CD4-positive, alpha-beta T cell (primary cell): ENCODE data around the gene ZSCAN18. TPM values are rescaled to one million over a fixed set of nuclear protein-coding genes. Genes with fewer than 3 reads are reported as not detected.
"Not testable (repeated sequence)": the region's sequence is repeated elsewhere in the genome, so short reads cannot be mapped to it uniquely, and the experiment has no call there.

Experiments
- ATAC-seq: fragments of 200-7000 bp; cut with Tn5 transposase; one replicate; pipeline ENCODE4 v1.10.0; 2022; ENCODE audit warnings: mild to moderate bottlenecking; ENCODE audit not compliant: poor library complexity
- CTCF ChIA-PET: fragments of 350-600 bp; sonication (Branson Sonifier 250); formaldehyde crosslinking; loops from one replicate; lab custom pipeline; 2021; ENCODE audit warnings: antibody characterized with exemption, inconsistent platforms; lab: Charles Lee
- POLR2A ChIA-PET: fragments of 350-600 bp; sonication (Branson Sonifier 250); formaldehyde crosslinking; loops from one replicate; lab custom pipeline; 2021; ENCODE audit warnings: antibody characterized with exemption, inconsistent platforms; lab: Charles Lee
- DNase-seq, 14 experiments: peaks; one replicate each; pipeline ENCODE4 v3.0.0-alpha.2; 2013 to 2020; ENCODE audit warnings: mixed read lengths in 2 of 14
- H3K27ac ChIP-seq, 2 donors: one replicate each; pipeline versions ENCODE4 v1.5.1 to v1.7.0; 2013; ENCODE audit warnings: low read length in 2 of 2, low read depth in 1 of 2, mild to moderate bottlenecking in 1 of 2
- H3K27me3 ChIP-seq, 2 experiments: 1 replicate in 1 of 2; 2 replicates in 1 of 2; pipeline versions ENCODE4 v1.6.1 to v1.7.0; 2013; ENCODE audit warnings: low read length in 2 of 2, control low read depth in 1 of 2, mild to moderate bottlenecking in 1 of 2, moderate library complexity in 1 of 2; ENCODE audit not compliant: insufficient read depth in 2 of 2, control insufficient read depth in 1 of 2
- H3K36me3 ChIP-seq: one replicate; pipeline ENCODE4 v1.6.1; 2013; ENCODE audit warnings: low read length, control low read depth; ENCODE audit not compliant: insufficient read depth
- H3K4me1 ChIP-seq: one replicate; pipeline ENCODE4 v1.6.1; 2013; ENCODE audit warnings: low read length, control low read depth; ENCODE audit not compliant: insufficient read depth
- H3K4me3 ChIP-seq: one replicate; pipeline ENCODE4 v1.5.1; 2013; ENCODE audit warnings: mild to moderate bottlenecking, low read length, moderate library complexity
- H3K9me3 ChIP-seq, 2 experiments: 1 replicate in 1 of 2; 2 replicates in 1 of 2; pipeline versions ENCODE4 v1.6.1 to v1.7.0; 2013; ENCODE audit warnings: low read length in 2 of 2, mild to moderate bottlenecking in 2 of 2, control low read depth in 1 of 2, moderate library complexity in 1 of 2; ENCODE audit not compliant: control insufficient read depth in 1 of 2, insufficient read depth in 1 of 2
- H3K27ac Mint-ChIP-seq: one replicate; pipeline ENCODE4 v1.8.0; 2020; ENCODE audit warnings: mixed read lengths
- H3K27me3 Mint-ChIP-seq: one replicate; pipeline ENCODE4 v1.8.0; 2021; ENCODE audit warnings: mixed read lengths
- H3K36me3 Mint-ChIP-seq: one replicate; pipeline ENCODE4 v1.8.0; 2021; ENCODE audit warnings: low read depth, mixed read lengths
- H3K4me1 Mint-ChIP-seq: one replicate; pipeline ENCODE4 v1.8.0; 2021; ENCODE audit warnings: low read depth, mixed read lengths
- H3K4me3 Mint-ChIP-seq: one replicate; pipeline ENCODE4 v1.8.0; 2020; ENCODE audit warnings: mild to moderate bottlenecking, mixed read lengths
- H3K9me3 Mint-ChIP-seq: one replicate; pipeline ENCODE4 v1.8.0; 2020; ENCODE audit warnings: mixed read lengths
- intact Hi-C, 2 experiments: fragments of 100-400 bp; cut with DNase I in 1 of 2; cut with micrococcal nuclease in 1 of 2; formaldehyde crosslinking; loops; one replicate each; pipeline versions ENCODE4 v1.15.1 to v1.9.0; 2023 to 2025; cut with DNase I, micrococcal nuclease
- polyA plus RNA-seq, 2 donors: library from polyadenylated mRNA; unstranded; fragments of 120-200 nt; gene quantifications; one replicate each; pipeline ENCODE4 v1.2.1, GENCODE V29; 2013
- total RNA-seq, 174 experiments: library from RNA in 2 of 174; stranded (reverse) in 2 of 174; gene quantifications; one replicate each; pipeline ENCODE4 v1.2.3 and lab custom pipeline; 2021 to 2026
- TF ChIP-seq, protein P1 (sequence below): fragments of 200-600 bp; IDR thresholded peaks from one replicate; pipeline ENCODE4 v1.8.0; 2022; ENCODE audit warnings: antibody characterized with exemption, mild to moderate bottlenecking

Gene ZSCAN18, protein sequence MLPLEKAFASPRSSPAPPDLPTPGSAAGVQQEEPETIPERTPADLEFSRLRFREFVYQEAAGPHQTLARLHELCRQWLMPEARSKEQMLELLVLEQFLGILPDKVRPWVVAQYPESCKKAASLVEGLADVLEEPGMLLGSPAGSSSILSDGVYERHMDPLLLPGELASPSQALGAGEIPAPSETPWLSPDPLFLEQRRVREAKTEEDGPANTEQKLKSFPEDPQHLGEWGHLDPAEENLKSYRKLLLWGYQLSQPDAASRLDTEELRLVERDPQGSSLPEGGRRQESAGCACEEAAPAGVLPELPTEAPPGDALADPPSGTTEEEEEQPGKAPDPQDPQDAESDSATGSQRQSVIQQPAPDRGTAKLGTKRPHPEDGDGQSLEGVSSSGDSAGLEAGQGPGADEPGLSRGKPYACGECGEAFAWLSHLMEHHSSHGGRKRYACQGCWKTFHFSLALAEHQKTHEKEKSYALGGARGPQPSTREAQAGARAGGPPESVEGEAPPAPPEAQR
- total RNA-seq (10 to 100 TPM; 57.1 to 58.8 TPM), total RNA-seq (lab: John Stamatoyannopoulos, UW) (9.1 to 113 (median 58.6) reads per million in 172 experiments)
- polyA plus RNA-seq (2013, experiment 1 of 2) = 19.4 TPM
- 25.3 TPM for polyA plus RNA-seq (2013, experiment 2 of 2)

DNA sequence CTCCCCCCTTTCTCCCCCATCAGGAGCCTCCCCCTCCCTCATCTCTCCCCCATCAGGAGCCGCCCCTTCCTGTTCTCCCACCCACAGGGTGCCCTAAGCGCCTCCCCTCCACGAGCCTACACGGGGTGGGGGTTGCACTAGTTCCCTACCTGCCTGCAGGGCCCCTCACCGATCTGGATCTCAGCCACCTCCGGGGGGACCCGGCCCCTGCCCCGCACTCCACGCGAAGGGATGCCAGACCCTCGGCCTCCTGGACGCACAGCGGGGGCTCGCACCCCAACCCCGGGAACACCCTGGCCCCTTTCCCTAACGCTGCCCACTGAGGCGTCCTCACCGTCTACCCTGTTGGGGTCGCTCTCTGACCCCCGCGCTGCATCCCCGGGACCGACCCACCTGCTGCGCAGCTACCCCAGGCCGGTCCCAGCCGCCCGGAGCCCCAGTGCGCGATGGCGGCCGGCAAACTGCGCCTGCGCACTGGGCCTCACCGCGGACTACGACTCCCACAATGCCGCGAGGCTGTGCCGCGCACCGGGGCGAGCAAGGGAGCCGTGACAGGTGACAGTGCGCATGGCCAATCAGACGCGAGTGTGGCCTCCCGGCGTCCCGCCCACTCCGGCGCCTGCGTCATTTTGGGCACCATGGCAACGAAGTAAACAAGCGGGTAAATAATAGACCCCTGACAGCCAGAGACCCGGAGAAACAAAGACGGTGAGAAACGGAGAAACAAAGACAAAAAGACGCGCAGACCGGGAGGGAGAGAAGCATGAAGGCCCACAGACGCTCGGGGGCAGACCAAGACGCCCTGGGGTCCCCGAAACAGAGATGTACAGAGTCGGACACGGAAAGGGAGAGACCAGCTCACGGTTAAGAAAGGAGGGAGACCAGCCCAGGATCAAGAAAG, at the start of gene ZSCAN18:
TSS of gene ZSCAN18 (minus strand) at position 451 of the 901 bp plus-strand sequence. CDS start 7,964 bp downstream, outside the sequence.
- H3K27ac Mint-ChIP-seq = peak within 1 kb of the TSS; percentile 97
- Histone ChIP-seq H3K4me1 (peaks cover 22% of the 10 kb centered on the region), H3K27me3 (no peaks in the 10 kb centered on the region), H3K9me3 (peaks cover 55 to 87% of the 10 kb centered on the region in 2 experiments), H3K36me3 (no peaks in the 10 kb centered on the region), H3K27ac (peak within 1 kb of the TSS; percentile 96 to 100), H3K4me3 (peak within 1 kb of the TSS; percentile 95)
- H3K36me3 Mint-ChIP-seq = peaks cover 62% of the 10 kb centered on the region
- ATAC-seq (peak; percentile 95), DNase-seq (peak; percentile 89 to 99 (median 97))
- intact Hi-C loops = loop anchor here (5.0 kb wide), 2 partner anchors 84 to 96 kb away; partner anchors contain the start of genes ZNF274 (in 1 of the 2) and ZNF606 (in 1 of the 2)
- peaks cover 13% of the 10 kb centered on the region for H3K9me3 Mint-ChIP-seq
- peaks cover 13% of the 10 kb centered on the region for H3K4me1 Mint-ChIP-seq
- TF ChIP-seq, protein P1, sequence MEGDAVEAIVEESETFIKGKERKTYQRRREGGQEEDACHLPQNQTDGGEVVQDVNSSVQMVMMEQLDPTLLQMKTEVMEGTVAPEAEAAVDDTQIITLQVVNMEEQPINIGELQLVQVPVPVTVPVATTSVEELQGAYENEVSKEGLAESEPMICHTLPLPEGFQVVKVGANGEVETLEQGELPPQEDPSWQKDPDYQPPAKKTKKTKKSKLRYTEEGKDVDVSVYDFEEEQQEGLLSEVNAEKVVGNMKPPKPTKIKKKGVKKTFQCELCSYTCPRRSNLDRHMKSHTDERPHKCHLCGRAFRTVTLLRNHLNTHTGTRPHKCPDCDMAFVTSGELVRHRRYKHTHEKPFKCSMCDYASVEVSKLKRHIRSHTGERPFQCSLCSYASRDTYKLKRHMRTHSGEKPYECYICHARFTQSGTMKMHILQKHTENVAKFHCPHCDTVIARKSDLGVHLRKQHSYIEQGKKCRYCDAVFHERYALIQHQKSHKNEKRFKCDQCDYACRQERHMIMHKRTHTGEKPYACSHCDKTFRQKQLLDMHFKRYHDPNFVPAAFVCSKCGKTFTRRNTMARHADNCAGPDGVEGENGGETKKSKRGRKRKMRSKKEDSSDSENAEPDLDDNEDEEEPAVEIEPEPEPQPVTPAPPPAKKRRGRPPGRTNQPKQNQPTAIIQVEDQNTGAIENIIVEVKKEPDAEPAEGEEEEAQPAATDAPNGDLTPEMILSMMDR = no peak
- H3K4me3 Mint-ChIP-seq = peak within 1 kb of the TSS; percentile 84
- POLR2A ChIA-PET = interaction anchor here (0.6 to 1.9 kb wide), 9 partner anchors 25 to 719 kb away, joined by 3 to 7 read pairs (median 3); partner anchors contain the start of genes ZNF135, ZNF274, ZNF551 and ZNF606
- no peaks in the 10 kb centered on the region for H3K27me3 Mint-ChIP-seq
- CTCF ChIA-PET = interaction anchor here (1.0 kb wide), 1 partner anchor 96 kb away, joined by 3 read pairs; the partner anchor contains the start of gene ZNF606

DNA sequence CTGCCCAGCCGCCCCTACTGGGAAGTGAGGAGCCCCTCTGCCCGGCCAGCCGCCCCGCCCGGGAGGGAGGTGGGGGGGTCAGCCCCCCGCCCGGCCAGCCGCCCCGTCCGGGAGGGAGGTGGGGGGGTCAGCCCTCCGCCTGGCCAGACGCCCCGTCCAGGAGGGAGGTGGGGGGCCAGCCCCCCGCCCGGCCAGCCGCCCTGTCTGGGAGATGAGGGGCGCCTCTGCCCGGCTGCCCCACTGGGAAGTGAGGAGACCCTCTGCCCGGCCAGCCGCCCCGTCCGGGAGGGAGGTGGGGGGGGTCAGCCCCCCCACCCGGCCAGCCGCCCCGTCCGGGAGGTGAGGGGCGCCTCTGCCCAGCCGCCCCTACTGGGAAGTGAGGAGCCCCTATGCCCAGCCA, 49.4 kb upstream of the ZSCAN18 start:
- H3K27ac Mint-ChIP-seq, intact Hi-C loops, H3K27ac ChIP-seq, H3K9me3 Mint-ChIP-seq, H3K4me3 Mint-ChIP-seq, POLR2A ChIA-PET, H3K27me3 Mint-ChIP-seq, H3K27me3 ChIP-seq, DNase-seq, ATAC-seq, H3K4me3 ChIP-seq, CTCF ChIA-PET: not testable (repeated sequence)
- Mint-ChIP-seq H3K4me1 (peaks cover 24% of the 10 kb centered on the region), H3K36me3 (peaks cover 51% of the 10 kb centered on the region)
- Histone ChIP-seq H3K36me3 (peaks cover 10% of the 10 kb centered on the region), H3K9me3 (peaks cover 24 to 51% of the 10 kb centered on the region in 2 experiments), H3K4me1 (peaks cover 15% of the 10 kb centered on the region)

DNA sequence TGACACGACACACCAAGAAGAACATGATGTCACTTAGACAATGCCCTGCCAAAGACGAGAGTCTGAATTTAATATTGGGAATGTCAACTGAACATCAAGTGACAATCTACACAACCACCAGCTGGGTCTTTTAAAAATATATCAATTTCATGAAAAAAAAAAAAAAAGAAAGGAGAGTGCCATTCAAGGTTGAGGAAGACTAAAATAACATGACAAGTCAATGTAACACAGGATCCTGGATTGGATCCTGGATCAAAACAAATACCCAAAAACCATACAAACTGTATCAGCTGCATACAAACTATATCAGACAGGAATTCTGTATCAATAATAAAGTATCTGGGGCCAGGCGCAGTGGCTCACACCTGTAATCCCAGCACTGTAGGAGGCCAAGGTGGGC, 47.8 kb upstream of the ZSCAN18 start:
- no peak for ATAC-seq
- Mint-ChIP-seq H3K27ac (no peak overlapping the region), H3K9me3 (peaks cover 5% of the 10 kb centered on the region), H3K4me3 (no peak overlapping the region), H3K4me1 (peaks cover 15% of the 10 kb centered on the region), H3K27me3 (no peaks in the 10 kb centered on the region), H3K36me3 (peaks cover 67% of the 10 kb centered on the region)
- no peak overlapping the region for H3K4me3 ChIP-seq
- intact Hi-C loops = no loop called here
- no peaks in the 10 kb centered on the region for H3K27me3 ChIP-seq
- H3K36me3 ChIP-seq = peaks cover 24% of the 10 kb centered on the region
- no peak for DNase-seq
- H3K4me1 ChIP-seq = peaks cover 11% of the 10 kb centered on the region
- POLR2A ChIA-PET = interaction anchor here (0.6 kb wide), 1 partner anchor 258 kb away, joined by 5 read pairs; no protein-coding TSS in a partner anchor
- CTCF ChIA-PET = no interaction called here
- TF ChIP-seq, protein P1 = no peak
- peaks cover 35 to 57% of the 10 kb centered on the region in 2 experiments for H3K9me3 ChIP-seq
- H3K27ac ChIP-seq = no peak overlapping the region
